ENCODE measurements around the gene NT5DC3.

NT5DC3 gene

DNA sequence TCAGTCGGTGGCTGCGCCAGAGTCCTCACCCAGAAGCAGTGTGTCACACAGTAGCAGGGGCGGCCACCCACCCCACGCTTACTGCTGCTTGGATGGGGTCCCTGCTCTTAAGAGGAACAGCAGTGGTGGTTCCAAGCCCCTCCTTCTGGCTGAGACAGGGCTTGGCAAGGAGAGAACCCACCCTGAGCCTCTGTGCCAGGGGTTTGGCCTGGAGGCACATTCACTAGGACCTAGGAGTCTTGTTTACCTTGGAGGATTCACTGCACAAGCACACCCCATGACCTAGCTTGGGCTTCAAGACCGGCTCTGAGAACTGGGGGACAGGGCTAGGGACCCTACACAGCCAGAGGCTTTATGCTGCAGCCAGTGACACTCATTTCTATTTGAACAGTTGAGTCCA is 78.6 kb downstream of the NT5DC3 start:
- H3K36me3 ChIP-seq (ENCODE audit: control insufficient read depth, insufficient read depth, low read length): peaks cover 8% of the 10 kb centered on the region; the same call in 1 of the 2 replicates
- no peaks in the 10 kb centered on the region for H3K27me3 ChIP-seq (ENCODE audit: control insufficient read depth, insufficient read depth, low read length)
- H3K9ac ChIP-seq (ENCODE audit: low read length): no peak overlapping the region
- H3K4me3 ChIP-seq (ENCODE audit: low read depth, low read length): no peak overlapping the region
- H3K4me1 ChIP-seq (ENCODE audit: control insufficient read depth, insufficient read depth, low read length): no peaks in the 10 kb centered on the region
- no peaks in the 10 kb centered on the region for H3K9me3 ChIP-seq (ENCODE audit: control insufficient read depth, insufficient read depth, low read depth, low read length)
- H3K27ac ChIP-seq (ENCODE audit: low read depth, low read length): no peak overlapping the region

DNA sequence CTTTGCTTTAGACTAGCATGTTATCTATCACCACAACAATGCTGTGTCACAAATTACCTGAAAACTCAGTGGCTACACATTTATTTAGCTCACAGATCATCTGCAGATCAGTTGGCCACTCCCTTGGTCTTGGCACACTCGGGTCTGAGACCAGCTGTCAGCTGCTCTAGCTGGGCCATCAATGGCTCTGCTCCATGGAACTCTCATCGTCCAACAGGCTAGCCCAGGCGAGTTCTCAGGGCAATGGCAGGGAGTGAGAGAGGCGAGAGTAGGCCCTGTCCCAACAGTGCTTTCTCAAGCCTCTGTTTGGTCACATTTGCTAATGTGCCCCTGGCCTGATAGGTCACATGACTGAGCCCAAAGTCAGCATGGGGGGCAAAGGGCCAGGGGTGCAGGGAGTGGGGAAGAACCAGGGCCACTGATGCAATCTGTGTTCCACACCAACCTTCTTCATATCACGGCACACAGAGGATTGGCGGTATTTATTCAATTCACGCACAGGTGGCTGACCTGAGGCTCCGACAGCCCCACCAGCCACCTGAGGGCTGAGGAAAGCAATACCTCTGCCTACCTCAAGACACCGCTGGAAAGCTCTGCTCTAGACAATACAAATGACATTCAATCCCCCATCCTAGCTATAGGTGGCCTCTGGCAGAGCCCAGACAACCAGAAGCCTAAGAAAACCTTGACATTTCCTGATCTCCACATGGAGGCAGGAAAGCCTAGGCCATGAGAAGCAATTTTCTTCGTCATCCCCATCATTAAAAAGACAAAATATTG is 82.5 kb downstream of the NT5DC3 start:
- Histone ChIP-seq H3K27ac (ENCODE audit: low read depth, low read length) (no peak overlapping the region), H3K9me3 (ENCODE audit: control insufficient read depth, insufficient read depth, low read depth, low read length) (no peaks in the 10 kb centered on the region), H3K9ac (ENCODE audit: low read length) (no peak overlapping the region), H3K4me1 (ENCODE audit: control insufficient read depth, insufficient read depth, low read length) (no peaks in the 10 kb centered on the region), H3K27me3 (ENCODE audit: control insufficient read depth, insufficient read depth, low read length) (no peaks in the 10 kb centered on the region), H3K4me3 (ENCODE audit: low read depth, low read length) (no peak overlapping the region), H3K36me3 (ENCODE audit: control insufficient read depth, insufficient read depth, low read length) (peaks cover 2% of the 10 kb centered on the region; the same call in 1 of the 2 replicates)

DNA sequence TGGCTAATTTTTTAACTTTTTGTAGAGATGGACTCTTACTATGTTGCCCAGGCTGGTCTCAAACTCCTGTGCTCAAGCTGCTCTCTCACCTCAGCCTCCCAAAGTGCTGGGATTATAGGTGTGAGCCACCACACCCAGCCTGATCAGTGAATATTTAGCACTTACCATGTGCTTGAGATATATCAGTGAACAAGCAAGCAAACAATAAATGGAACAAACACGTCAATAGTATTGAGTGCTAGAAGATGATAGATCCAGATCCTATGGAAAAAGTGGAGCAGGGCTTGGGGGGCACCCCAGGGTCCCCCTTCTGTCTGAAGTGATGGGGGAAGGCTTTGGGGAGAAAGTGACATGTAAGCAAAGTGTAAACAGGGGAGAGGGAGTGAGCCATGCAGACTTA is 83.8 kb downstream of the NT5DC3 start:
- Histone ChIP-seq H3K9me3 (ENCODE audit: control insufficient read depth, insufficient read depth, low read depth, low read length) (no peaks in the 10 kb centered on the region), H3K4me3 (ENCODE audit: low read depth, low read length) (no peak overlapping the region)

GRCh38 chr12:103756443-103756842 is 84.6 kb downstream of the NT5DC3 start:
- Histone ChIP-seq H3K9ac (ENCODE audit: low read length) (no peak overlapping the region), H3K36me3 (ENCODE audit: control insufficient read depth, insufficient read depth, low read length) (no peaks in the 10 kb centered on the region), H3K9me3 (ENCODE audit: control insufficient read depth, insufficient read depth, low read depth, low read length) (no peaks in the 10 kb centered on the region), H3K27ac (ENCODE audit: low read depth, low read length) (no peak overlapping the region), H3K4me3 (ENCODE audit: low read depth, low read length) (no peak overlapping the region), H3K4me1 (ENCODE audit: control insufficient read depth, insufficient read depth, low read length) (no peaks in the 10 kb centered on the region), H3K27me3 (ENCODE audit: control insufficient read depth, insufficient read depth, low read length) (no peaks in the 10 kb centered on the region)

More for the DNA sequence above, 83.8 kb downstream of the NT5DC3 start:
- Histone ChIP-seq H3K9ac (ENCODE audit: low read length) (no peak overlapping the region), H3K27ac (ENCODE audit: low read depth, low read length) (no peak overlapping the region), H3K4me1 (ENCODE audit: control insufficient read depth, insufficient read depth, low read length) (no peaks in the 10 kb centered on the region), H3K27me3 (ENCODE audit: control insufficient read depth, insufficient read depth, low read length) (no peaks in the 10 kb centered on the region), H3K36me3 (ENCODE audit: control insufficient read depth, insufficient read depth, low read length) (no peaks in the 10 kb centered on the region)

DNA sequence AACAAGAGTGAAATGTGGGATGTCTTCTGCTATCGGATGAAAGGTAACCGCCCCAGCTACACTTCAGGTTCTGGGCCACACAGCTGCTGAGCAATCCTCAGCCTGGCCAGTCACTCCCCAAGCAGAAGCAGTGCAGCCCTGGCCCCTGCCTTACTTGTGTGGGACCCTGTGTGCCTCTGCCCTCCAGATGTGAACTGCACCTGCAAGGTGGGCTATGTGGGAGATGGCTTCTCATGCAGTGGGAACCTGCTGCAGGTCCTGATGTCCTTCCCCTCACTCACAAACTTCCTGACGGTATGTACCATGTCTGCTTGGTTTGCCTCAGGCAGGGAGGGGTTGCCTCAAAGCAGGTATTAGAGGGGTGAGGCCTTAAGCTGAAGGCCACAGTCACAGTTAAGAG is 85.6 kb downstream of the NT5DC3 start:
- Histone ChIP-seq H3K9ac (ENCODE audit: low read length) (no peak overlapping the region), H3K9me3 (ENCODE audit: control insufficient read depth, insufficient read depth, low read depth, low read length) (no peaks in the 10 kb centered on the region), H3K27ac (ENCODE audit: low read depth, low read length) (no peak overlapping the region), H3K4me1 (ENCODE audit: control insufficient read depth, insufficient read depth, low read length) (no peaks in the 10 kb centered on the region), H3K27me3 (ENCODE audit: control insufficient read depth, insufficient read depth, low read length) (no peaks in the 10 kb centered on the region), H3K4me3 (ENCODE audit: low read depth, low read length) (no peak overlapping the region), H3K36me3 (ENCODE audit: control insufficient read depth, insufficient read depth, low read length) (no peaks in the 10 kb centered on the region)

- no peak overlapping the region for H3K27ac ChIP-seq (ENCODE audit: low read depth, low read length)
- H3K9ac ChIP-seq (ENCODE audit: low read length): no peak overlapping the region
- H3K36me3 ChIP-seq (ENCODE audit: control insufficient read depth, insufficient read depth, low read length): no peaks in the 10 kb centered on the region
- no peak overlapping the region for H3K4me3 ChIP-seq (ENCODE audit: low read depth, low read length)
- H3K9me3 ChIP-seq (ENCODE audit: control insufficient read depth, insufficient read depth, low read depth, low read length): no peaks in the 10 kb centered on the region
- H3K27me3 ChIP-seq (ENCODE audit: control insufficient read depth, insufficient read depth, low read length): no peaks in the 10 kb centered on the region
- no peaks in the 10 kb centered on the region for H3K4me1 ChIP-seq (ENCODE audit: control insufficient read depth, insufficient read depth, low read length)
Observed at GRCh38 chr12:103751600-103751999, 89.4 kb downstream of the NT5DC3 start.

- Histone ChIP-seq H3K4me1 (ENCODE audit: control insufficient read depth, insufficient read depth, low read length) (no peaks in the 10 kb centered on the region), H3K27me3 (ENCODE audit: control insufficient read depth, insufficient read depth, low read length) (no peaks in the 10 kb centered on the region), H3K36me3 (ENCODE audit: control insufficient read depth, insufficient read depth, low read length) (no peaks in the 10 kb centered on the region), H3K4me3 (ENCODE audit: low read depth, low read length) (no peak overlapping the region), H3K9me3 (ENCODE audit: control insufficient read depth, insufficient read depth, low read depth, low read length) (no peaks in the 10 kb centered on the region), H3K27ac (ENCODE audit: low read depth, low read length) (no peak overlapping the region), H3K9ac (ENCODE audit: low read length) (no peak overlapping the region)
Observed at GRCh38 chr12:103751171-103751570, 89.9 kb downstream of the NT5DC3 start.

DNA sequence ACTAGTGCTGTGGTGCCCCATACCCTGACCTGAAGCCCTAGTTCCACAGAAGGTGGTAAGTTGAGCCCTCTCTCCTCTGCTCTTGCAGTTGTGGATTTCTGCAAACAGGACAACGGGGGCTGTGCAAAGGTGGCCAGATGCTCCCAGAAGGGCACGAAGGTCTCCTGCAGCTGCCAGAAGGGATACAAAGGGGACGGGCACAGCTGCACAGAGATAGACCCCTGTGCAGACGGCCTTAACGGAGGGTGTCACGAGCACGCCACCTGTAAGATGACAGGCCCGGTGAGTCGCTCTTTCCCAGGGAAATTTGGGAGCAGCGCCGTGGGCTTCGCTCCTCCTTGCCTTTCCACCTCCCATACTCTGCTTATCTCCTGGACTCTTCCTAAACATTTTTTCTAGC is 92.2 kb downstream of the NT5DC3 start:
- Histone ChIP-seq H3K9me3 (ENCODE audit: control insufficient read depth, insufficient read depth, low read depth, low read length) (no peaks in the 10 kb centered on the region), H3K27me3 (ENCODE audit: control insufficient read depth, insufficient read depth, low read length) (no peaks in the 10 kb centered on the region), H3K4me3 (ENCODE audit: low read depth, low read length) (no peak overlapping the region), H3K9ac (ENCODE audit: low read length) (no peak overlapping the region), H3K27ac (ENCODE audit: low read depth, low read length) (no peak overlapping the region), H3K4me1 (ENCODE audit: control insufficient read depth, insufficient read depth, low read length) (peaks cover 4% of the 10 kb centered on the region), H3K36me3 (ENCODE audit: control insufficient read depth, insufficient read depth, low read length) (no peaks in the 10 kb centered on the region)

DNA sequence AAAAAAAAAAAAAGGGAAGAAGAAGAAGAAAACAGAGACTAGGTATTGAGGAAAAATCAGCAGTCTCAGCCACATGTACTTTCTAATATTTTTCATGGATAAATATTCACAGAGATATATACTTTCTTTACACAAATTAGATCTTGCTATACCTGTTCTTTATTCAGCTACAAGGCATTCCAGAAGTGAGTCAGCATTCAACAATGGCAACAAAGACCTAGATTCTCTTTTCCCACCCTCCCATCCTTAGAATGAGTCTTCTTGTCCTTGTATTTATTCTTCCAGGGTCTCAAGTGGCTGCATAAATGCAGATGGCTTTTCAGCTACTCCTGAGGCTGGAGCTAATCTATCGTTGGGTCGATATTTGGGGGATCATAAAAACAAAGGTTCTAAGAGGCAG is 93.0 kb downstream of the NT5DC3 start:
- Histone ChIP-seq H3K27me3 (ENCODE audit: control insufficient read depth, insufficient read depth, low read length) (no peaks in the 10 kb centered on the region), H3K27ac (ENCODE audit: low read depth, low read length) (no peak overlapping the region), H3K9me3 (ENCODE audit: control insufficient read depth, insufficient read depth, low read depth, low read length) (no peaks in the 10 kb centered on the region), H3K4me3 (ENCODE audit: low read depth, low read length) (no peak overlapping the region), H3K4me1 (ENCODE audit: control insufficient read depth, insufficient read depth, low read length) (peaks cover 4% of the 10 kb centered on the region), H3K36me3 (ENCODE audit: control insufficient read depth, insufficient read depth, low read length) (no peaks in the 10 kb centered on the region), H3K9ac (ENCODE audit: low read length) (no peak overlapping the region)

GRCh38 chr12:103745962-103746361 is 95.1 kb downstream of the NT5DC3 start:
- no peaks in the 10 kb centered on the region for H3K36me3 ChIP-seq (ENCODE audit: control insufficient read depth, insufficient read depth, low read length)
- no peaks in the 10 kb centered on the region for H3K27me3 ChIP-seq (ENCODE audit: control insufficient read depth, insufficient read depth, low read length)
- H3K9me3 ChIP-seq (ENCODE audit: control insufficient read depth, insufficient read depth, low read depth, low read length): no peaks in the 10 kb centered on the region
- H3K27ac ChIP-seq (ENCODE audit: low read depth, low read length): no peak overlapping the region
- no peak overlapping the region for H3K4me3 ChIP-seq (ENCODE audit: low read depth, low read length)
- no peak overlapping the region for H3K9ac ChIP-seq (ENCODE audit: low read length)
- H3K4me1 ChIP-seq (ENCODE audit: control insufficient read depth, insufficient read depth, low read length): peaks cover 4% of the 10 kb centered on the region

- Histone ChIP-seq H3K9ac (ENCODE audit: low read length) (no peak overlapping the region), H3K27ac (ENCODE audit: low read depth, low read length) (no peak overlapping the region), H3K36me3 (ENCODE audit: control insufficient read depth, insufficient read depth, low read length) (no peaks in the 10 kb centered on the region), H3K27me3 (ENCODE audit: control insufficient read depth, insufficient read depth, low read length) (no peaks in the 10 kb centered on the region), H3K4me3 (ENCODE audit: low read depth, low read length) (no peak overlapping the region), H3K4me1 (ENCODE audit: control insufficient read depth, insufficient read depth, low read length) (peaks cover 4% of the 10 kb centered on the region), H3K9me3 (ENCODE audit: control insufficient read depth, insufficient read depth, low read depth, low read length) (no peaks in the 10 kb centered on the region)
Observed at GRCh38 chr12:103743788-103744187, 97.2 kb downstream of the NT5DC3 start.

Data from HUES6 (cell line).